SK-N-MC (cell line): ENCODE results near the gene SULT1A2.
"Not testable (repeated sequence)": the region's sequence is repeated elsewhere in the genome, so short reads cannot be mapped to it uniquely, and the experiment has no call there.

Experiments
- EZH2 ChIP-seq: fragments of 200-600 bp; sonication (generic); IDR thresholded peaks from one replicate; pipeline ENCODE4 v1.6.1; 2017; ENCODE audit warnings: antibody characterized with exemption
- POLR2AphosphoS5 ChIP-seq: IDR thresholded peaks from 2 replicates; pipeline ENCODE4 v1.6.1; 2012; ENCODE audit warnings: mild to moderate bottlenecking, low read depth, low read length, borderline replicate concordance

DNA sequence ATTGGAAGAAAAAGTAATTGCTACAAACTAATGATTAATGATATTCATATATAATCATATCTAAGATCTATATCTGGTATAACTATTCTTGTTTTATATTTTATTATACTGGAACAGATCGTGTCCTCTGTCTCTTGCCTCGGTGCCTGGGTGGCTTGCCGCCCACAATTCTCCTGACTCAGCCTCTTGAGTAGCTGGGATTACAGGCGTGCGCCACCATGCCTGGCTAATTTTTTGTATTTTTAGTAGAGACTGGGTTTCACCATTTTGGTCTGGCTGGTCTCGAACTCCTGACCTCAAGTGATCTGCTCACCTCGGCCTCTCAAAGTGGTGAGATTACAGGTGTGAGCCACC is 19.4 kb upstream of the SULT1A2 start:
- TF ChIP-seq POLR2AphosphoS5, EZH2: not testable (repeated sequence)
